Measurements from ENCODE around the gene PDE6A.

Gene PDE6A

GRCh38 chr5:149931992-149932436 lies 12.6 kb downstream of the PDE6A start:
- no peak overlapping the region for H3K4me3 ChIP-seq (ENCODE audit: low read depth, low read length)
- TF ChIP-seq CTCF (IDR thresholded peaks at IDR 0.05; ENCODE audit: insufficient read depth, low read depth, low read length, missing control alignments), result no peak
- no peak for DNase-seq (ENCODE audit: low read depth)

- TF ChIP-seq CTCF (IDR thresholded peaks at IDR 0.05; ENCODE audit: insufficient read depth, low read depth, low read length, missing control alignments), result no peak
- DNase-seq (ENCODE audit: low read depth), result no peak
- no peak overlapping the region for H3K4me3 ChIP-seq (ENCODE audit: low read depth, low read length)
Observed at GRCh38 chr5:149930749-149931574, 13.6 kb downstream of the PDE6A start.

- no peak overlapping the region for H3K4me3 ChIP-seq (ENCODE audit: low read depth, low read length)
- no peak for TF ChIP-seq CTCF (IDR thresholded peaks at IDR 0.05; ENCODE audit: insufficient read depth, low read depth, low read length, missing control alignments)
- DNase-seq (ENCODE audit: low read depth), result no peak
Observed at GRCh38 chr5:149930043-149930748, 14.4 kb downstream of the PDE6A start.

GRCh38 chr5:149924486-149924885 lies 20.1 kb downstream of the PDE6A start:
- no peak for DNase-seq (ENCODE audit: low read depth)
- TF ChIP-seq CTCF (IDR thresholded peaks at IDR 0.05; ENCODE audit: insufficient read depth, low read depth, low read length, missing control alignments), result no peak
- H3K4me3 ChIP-seq (ENCODE audit: low read depth, low read length), result no peak overlapping the region

- no peak for TF ChIP-seq CTCF (IDR thresholded peaks at IDR 0.05; ENCODE audit: insufficient read depth, low read depth, low read length, missing control alignments)
- no peak for DNase-seq (ENCODE audit: low read depth)
Observed at GRCh38 chr5:149922950-149923349, 21.6 kb downstream of the PDE6A start.

GRCh38 chr5:149921597-149921996 lies 23.0 kb downstream of the PDE6A start:
- H3K4me3 ChIP-seq (ENCODE audit: low read depth, low read length), result no peak overlapping the region
- DNase-seq (ENCODE audit: low read depth), result no peak
- no peak for TF ChIP-seq CTCF (IDR thresholded peaks at IDR 0.05; ENCODE audit: insufficient read depth, low read depth, low read length, missing control alignments)

More at GRCh38 chr5:149922950-149923349, 21.6 kb downstream of the PDE6A start:
- H3K4me3 ChIP-seq (ENCODE audit: low read depth, low read length), result no peak overlapping the region
